Gastrocnemius medialis (tissue), 4 donors: ENCODE data around the gene STARD3NL. TPM values are rescaled to one million over a fixed set of nuclear protein-coding genes. Genes with fewer than 3 reads are reported as not detected.
"Not testable (repeated sequence)": the region's sequence is repeated elsewhere in the genome, so short reads cannot be mapped to it uniquely, and the experiment has no call there.

Experiments
- ATAC-seq, 2 donors: fragments of 150-250 bp; one replicate each; pipeline ENCODE4 v1.9.1; 2016
- DNase-seq, 2 donors: peaks; one replicate each; pipeline ENCODE4 v3.0.0-alpha.2; 2019
- H3K27ac ChIP-seq, 4 donors: fragments of 200-600 bp; sonication (generic); 1 replicate in 1 of 4; 2 replicates in 3 of 4; pipeline ENCODE4 v1.5.1; 2016 to 2018; ENCODE audit warnings: mild to moderate bottlenecking in 2 of 4, moderate library complexity in 1 of 4
- H3K27me3 ChIP-seq, 3 donors: fragments of 200-600 bp; sonication (generic) in 2 of 3; 1 replicate in 1 of 3; 2 replicates in 2 of 3; pipeline versions ENCODE4 v1.5.1 to v1.6.0; 2016 to 2019; ENCODE audit warnings: mild to moderate bottlenecking in 1 of 3, moderate library complexity in 1 of 3
- H3K36me3 ChIP-seq, 2 donors: fragments of 200-600 bp; sonication (generic) in 1 of 2; one replicate each; pipeline ENCODE4 v1.5.1; 2017 to 2018
- H3K4me1 ChIP-seq, 2 donors: fragments of 200-600 bp; sonication (generic) in 1 of 2; one replicate each; pipeline ENCODE4 v1.5.1; 2016 to 2017; ENCODE audit warnings: mild to moderate bottlenecking in 2 of 2
- H3K4me3 ChIP-seq, 4 donors: fragments of 200-600 bp; sonication (generic) in 3 of 4; 1 replicate in 1 of 4; 2 replicates in 3 of 4; pipeline ENCODE4 v1.5.1; 2016 to 2019; ENCODE audit warnings: mild to moderate bottlenecking in 2 of 4
- H3K9me3 ChIP-seq, 3 donors: fragments of 200-600 bp; sonication (generic) in 2 of 3; 1 replicate in 1 of 3; 2 replicates in 2 of 3; pipeline ENCODE4 v1.5.1; 2016 to 2019
- CTCF ChIP-seq, 5 experiments: fragments of 450-650 bp in 3 of 5; fragments of 200-600 bp in 2 of 5; sonication (generic) in 2 of 5; IDR thresholded peaks in 4 of 5; conservative IDR thresholded peaks in 1 of 5; 1 replicate in 4 of 5; 2 replicates in 1 of 5; pipeline ENCODE4 v1.5.1; 2016 to 2019; ENCODE audit warnings: antibody characterized with exemption in 5 of 5, mild to moderate bottlenecking in 3 of 5, moderate library complexity in 3 of 5
- POLR2A ChIP-seq, 2 donors: fragments of 450-650 bp; IDR thresholded peaks; one replicate each; pipeline ENCODE4 v1.6.1; 2017; ENCODE audit warnings: antibody characterized with exemption in 2 of 2, mild to moderate bottlenecking in 2 of 2, moderate library complexity in 2 of 2
- in situ Hi-C, 4 donors: fragments of 200-750 bp; cut with MboI; loops; one replicate each; pipeline versions ENCODE4 v1.15.0 to v1.8.0; 2017; ENCODE audit warnings: low sequenced_read_pairs in 4 of 4
- intact Hi-C: fragments of 100-400 bp; cut with DNase I; formaldehyde crosslinking; loops from one replicate; pipeline ENCODE4 v1.15.1; 2023; ENCODE audit warnings: low total_unique reads
- total RNA-seq, 4 donors: library from RNA; depleted of rRNA; stranded (reverse); fragments of >200 nt; gene quantifications; one replicate each; pipeline versions ENCODE4 v1.1.0 to v1.2.3, GENCODE V29; 2016

Gene STARD3NL
- total RNA-seq, 4 donors from 2014 or later, result 18.1 to 22.0 (median 19.7) TPM

- H3K36me3 ChIP-seq, result peaks cover 0 to 19% of the 10 kb centered on the region in 2 donors
- no peak overlapping the region for H3K27ac ChIP-seq
- no peak for DNase-seq
- ATAC-seq, result no peak
- intact Hi-C loops, result no loop called here
- TF ChIP-seq POLR2A (IDR thresholded peaks at IDR 0.05), result no peak
- TF ChIP-seq CTCF (IDR thresholded peaks at IDR 0.05 in 4 of 5, conservative IDR thresholded peaks at IDR 0.05 in 1 of 5), result no peak
- H3K9me3 ChIP-seq, result no peaks in the 10 kb centered on the region
- no peaks in the 10 kb centered on the region for H3K27me3 ChIP-seq
- H3K4me3 ChIP-seq, result no peak overlapping the region
- in situ Hi-C loops, result loop anchor here in 3 of 4 donors (10.0 kb wide), 2 partner anchors 55 to 325 kb away; partner anchors contain the start of gene STARD3NL (in 1 of the 3)
- H3K4me1 ChIP-seq, result no peaks in the 10 kb centered on the region
Observed at GRCh38 chr7:38229386-38229785, 51.3 kb downstream of the STARD3NL start.

- Histone ChIP-seq H3K4me1 (no peaks in the 10 kb centered on the region), H3K36me3 (peaks cover 0 to 19% of the 10 kb centered on the region in 2 donors), H3K9me3 (no peaks in the 10 kb centered on the region), H3K27ac (no peak overlapping the region), H3K4me3 (no peak overlapping the region), H3K27me3 (no peaks in the 10 kb centered on the region)
- TF ChIP-seq CTCF (IDR thresholded peaks at IDR 0.05 in 4 of 5, conservative IDR thresholded peaks at IDR 0.05 in 1 of 5), result no peak
- no peak for TF ChIP-seq POLR2A (IDR thresholded peaks at IDR 0.05)
- ATAC-seq, result no peak
- DNase-seq, result no peak
- in situ Hi-C loops (loop anchor here in 3 of 4 donors (10.0 kb wide), 2 partner anchors 55 to 325 kb away; partner anchors contain the start of gene STARD3NL (in 1 of the 3)), intact Hi-C loops (no loop called here)
Observed at GRCh38 chr7:38229884-38230642, 52.0 kb downstream of the STARD3NL start.

GRCh38 chr7:38232502-38233366 is 54.7 kb downstream of the STARD3NL start:
- no peak overlapping the region for H3K27ac ChIP-seq
- in situ Hi-C loops, result no loop called here
- no peak for ATAC-seq

DNA sequence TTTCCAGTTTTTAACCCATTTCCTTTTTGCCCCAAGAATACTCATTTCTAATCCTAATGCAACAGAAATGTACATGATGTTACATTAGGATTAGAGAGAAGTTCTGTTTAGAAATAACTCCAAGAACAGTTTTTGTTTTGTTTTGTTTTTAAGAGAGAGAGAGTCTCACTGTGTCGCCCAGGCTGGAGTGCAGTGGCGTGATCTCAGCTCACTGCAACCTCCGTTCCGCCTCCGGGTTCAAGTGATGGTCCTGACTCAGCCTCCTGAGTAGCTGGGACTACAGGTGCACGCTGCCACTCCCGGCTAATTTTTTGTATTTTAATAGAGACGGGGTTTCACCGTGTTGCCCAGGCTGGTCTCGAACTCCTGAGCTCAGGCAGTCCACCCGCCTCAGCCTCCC is 56.7 kb downstream of the STARD3NL start:
- DNase-seq, H3K9me3 ChIP-seq, H3K4me1 ChIP-seq, intact Hi-C loops, ATAC-seq, H3K4me3 ChIP-seq, H3K27me3 ChIP-seq, in situ Hi-C loops, H3K27ac ChIP-seq: not testable (repeated sequence)
- H3K36me3 ChIP-seq, result peaks cover 0 to 11% of the 10 kb centered on the region in 2 donors

More at GRCh38 chr7:38232502-38233366, 54.7 kb downstream of the STARD3NL start:
- DNase-seq, result peak in 1 of 2 donors; percentile 24
- no peaks in the 10 kb centered on the region for H3K9me3 ChIP-seq
- intact Hi-C loops, result no loop called here
- TF ChIP-seq POLR2A (IDR thresholded peaks at IDR 0.05) (no peak), CTCF (IDR thresholded peaks at IDR 0.05 in 4 of 5, conservative IDR thresholded peaks at IDR 0.05 in 1 of 5) (no peak)
- H3K36me3 ChIP-seq, result peaks cover 0 to 19% of the 10 kb centered on the region in 2 donors
- H3K4me1 ChIP-seq, result no peaks in the 10 kb centered on the region
- H3K4me3 ChIP-seq, result no peak overlapping the region
- no peaks in the 10 kb centered on the region for H3K27me3 ChIP-seq

DNA sequence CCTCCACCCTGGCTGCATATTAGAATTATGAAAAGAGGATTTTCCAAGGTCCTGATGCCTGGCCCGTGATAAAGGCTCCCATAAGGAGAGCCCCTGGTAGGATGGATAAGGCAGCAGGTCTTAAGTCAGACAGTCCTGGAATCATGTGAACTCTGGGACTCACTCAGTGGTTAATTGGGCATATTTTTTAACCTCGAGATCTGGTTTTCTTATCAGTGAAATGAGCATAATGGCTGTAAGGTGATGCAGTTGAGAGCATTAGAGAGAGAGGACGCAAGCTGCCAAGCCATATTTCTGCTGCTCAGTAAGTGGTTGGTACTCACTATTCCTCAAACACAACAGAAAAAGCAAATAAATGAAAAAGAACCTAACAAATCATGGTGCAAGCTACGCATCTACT is 57.6 kb downstream of the STARD3NL start:
- Histone ChIP-seq H3K27me3 (no peaks in the 10 kb centered on the region), H3K27ac (no peak overlapping the region), H3K36me3 (peaks cover 0 to 2% of the 10 kb centered on the region in 2 donors), H3K4me3 (no peak overlapping the region), H3K9me3 (no peaks in the 10 kb centered on the region), H3K4me1 (no peaks in the 10 kb centered on the region)
- DNase-seq (no peak), ATAC-seq (no peak)
- intact Hi-C loops, result no loop called here
- in situ Hi-C loops, result no loop called here
- no peak for TF ChIP-seq POLR2A (IDR thresholded peaks at IDR 0.05)
- no peak for TF ChIP-seq CTCF (IDR thresholded peaks at IDR 0.05 in 4 of 5, conservative IDR thresholded peaks at IDR 0.05 in 1 of 5)

DNA sequence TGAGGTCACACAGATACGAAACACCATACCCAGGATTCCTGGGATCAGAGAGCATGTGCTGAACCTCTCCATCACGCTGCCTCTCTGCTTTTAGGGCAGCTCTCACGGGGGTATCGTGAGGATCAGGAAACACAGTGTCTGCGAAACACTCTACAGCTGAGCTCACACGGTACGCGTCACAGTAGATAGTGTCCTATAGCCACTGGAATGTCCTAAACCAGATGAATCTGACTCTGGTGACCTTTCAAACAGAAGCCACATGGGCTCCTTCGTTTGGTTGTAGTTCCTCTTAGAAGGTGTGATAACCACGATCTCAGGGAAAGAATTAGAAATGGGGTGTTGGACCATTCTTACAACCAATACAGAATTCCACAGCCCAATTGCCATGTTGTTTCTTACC is 61.1 kb downstream of the STARD3NL start:
- H3K27ac ChIP-seq, intact Hi-C loops, in situ Hi-C loops, H3K9me3 ChIP-seq, DNase-seq, H3K4me1 ChIP-seq, H3K36me3 ChIP-seq, H3K4me3 ChIP-seq, ATAC-seq, H3K27me3 ChIP-seq: not testable (repeated sequence)
